C1 segment of cervical spinal cord (tissue), 14 donors: ENCODE measurements around the gene SLC26A1.

Source experiments
- DNase-seq, 14 donors: peaks; one replicate each; lab custom pipeline; 2025; lab: John Stamatoyannopoulos, UW

SLC26A1 gene

GRCh38 chr4:966266-967112, 26.7 kb downstream of the SLC26A1 start:
- no peak for DNase-seq

GRCh38 chr4:965766-966134, 27.5 kb downstream of the SLC26A1 start:
- DNase-seq: no peak

DNA sequence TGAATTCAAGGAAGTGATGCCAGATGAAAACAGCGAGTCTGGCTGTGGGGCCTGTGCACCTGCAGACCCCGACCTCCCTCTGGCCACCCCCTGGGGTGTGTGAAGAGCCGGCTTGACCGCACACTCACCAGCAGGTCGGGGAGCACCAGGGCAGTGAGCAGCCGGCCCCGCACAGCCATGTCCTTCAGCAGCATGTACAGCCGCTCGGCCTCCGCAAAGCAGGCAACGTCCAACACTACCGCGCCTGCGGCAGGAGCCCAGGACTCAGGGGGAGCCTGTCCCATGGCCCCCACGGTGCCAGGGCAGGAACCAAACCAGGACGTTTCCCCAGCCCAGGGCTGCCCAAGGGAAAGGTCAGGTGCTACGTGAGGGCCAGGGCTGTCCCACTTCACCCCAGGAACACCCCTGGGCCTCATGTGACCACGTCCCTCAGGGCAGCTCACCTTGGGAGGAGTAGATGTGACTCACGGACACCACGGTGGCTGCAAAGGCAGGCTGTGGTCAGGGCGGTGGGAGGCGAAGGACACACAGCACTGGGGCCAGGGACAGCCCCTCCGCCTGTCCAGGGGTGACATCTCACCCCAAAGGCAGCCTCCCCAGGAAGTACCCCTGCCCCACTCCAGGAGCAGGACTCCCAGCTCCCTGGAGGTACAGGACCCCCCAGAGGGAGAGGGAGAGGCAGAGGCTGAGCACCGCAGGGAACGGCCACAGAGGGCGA, 28.0 kb downstream of the SLC26A1 start:
- DNase-seq: no peak

GRCh38 chr4:964346-965025, 28.7 kb downstream of the SLC26A1 start:
- no peak for DNase-seq

GRCh38 chr4:963276-964225, 29.7 kb downstream of the SLC26A1 start:
- DNase-seq: no peak

DNA sequence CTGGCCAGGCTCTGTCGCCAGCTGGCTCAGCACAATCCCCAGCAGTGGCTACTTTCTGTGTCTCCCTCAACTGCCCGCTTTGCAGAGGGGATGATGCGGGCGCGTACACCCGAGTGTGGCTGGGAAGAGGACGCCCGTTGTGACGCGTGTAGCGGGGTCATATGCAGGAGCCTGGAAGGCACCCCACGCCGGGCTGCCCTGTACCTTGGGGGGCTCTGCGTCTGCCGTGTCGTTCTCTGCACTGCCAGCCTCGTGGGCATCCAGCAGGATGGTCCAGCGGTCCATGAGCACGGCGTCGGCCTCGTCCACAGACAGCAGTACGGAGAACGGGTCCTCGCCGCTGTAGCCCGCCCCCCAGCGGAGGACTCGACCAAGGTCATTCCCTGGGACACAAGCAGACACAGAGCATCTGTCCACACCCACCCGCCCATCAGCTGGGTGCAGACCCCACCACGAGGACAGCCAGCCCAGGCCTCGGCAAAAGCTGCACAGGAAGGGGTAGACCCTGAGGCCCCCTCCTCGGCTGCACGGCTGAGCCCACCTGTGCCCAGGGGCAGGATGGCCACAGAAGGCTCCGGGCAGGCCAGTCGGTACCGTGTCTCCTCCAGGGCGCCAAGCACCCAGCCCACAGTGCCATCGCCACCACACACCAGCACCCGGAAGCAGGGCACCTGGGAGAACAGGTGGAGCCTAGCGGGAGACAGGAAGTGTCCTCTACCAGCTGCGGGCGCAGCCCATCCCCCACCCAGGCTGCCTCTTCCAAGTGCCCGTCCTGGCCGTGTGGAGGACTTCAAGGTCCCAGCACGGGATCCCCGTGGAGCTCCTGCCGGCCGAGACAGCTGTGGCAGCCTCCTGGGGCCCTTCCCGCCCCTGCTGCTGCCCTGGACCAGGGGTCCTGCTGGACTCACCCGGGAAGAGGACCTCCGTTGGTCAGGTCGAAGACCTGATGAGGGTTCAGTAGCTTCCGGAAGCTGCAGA, 30.7 kb downstream of the SLC26A1 start:
- DNase-seq: no peak

GRCh38 chr4:961351-962230, 31.6 kb downstream of the SLC26A1 start:
- peak in 1 of 14 donors; percentile 85 for DNase-seq

GRCh38 chr4:960636-961350, 32.4 kb downstream of the SLC26A1 start:
- DNase-seq: no peak

DNA sequence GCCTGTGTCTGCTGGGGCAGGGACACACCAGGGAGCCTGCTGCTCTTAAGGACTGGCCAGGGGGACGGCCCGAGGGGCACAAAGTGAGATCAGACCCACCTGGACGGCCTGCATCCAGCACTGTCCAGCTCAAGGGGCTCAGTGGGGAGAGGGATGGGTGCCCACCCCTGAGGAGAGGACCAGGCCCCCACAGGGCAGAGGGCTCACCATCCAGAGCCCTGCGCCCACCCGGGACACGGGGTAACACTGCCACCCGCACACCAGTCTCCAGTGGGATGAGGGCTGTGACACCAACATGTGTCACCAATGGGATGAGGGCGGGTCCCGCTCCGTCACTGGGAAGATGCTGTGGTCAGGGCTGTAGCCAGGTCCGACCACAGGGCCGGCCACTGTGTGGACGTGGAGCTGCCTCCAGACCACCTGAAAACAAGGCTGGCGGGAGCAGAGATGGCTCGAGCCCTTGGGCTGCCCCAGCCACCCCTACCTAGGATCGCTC, 33.0 kb downstream of the SLC26A1 start:
- DNase-seq: no peak

GRCh38 chr4:959338-960139, 33.7 kb downstream of the SLC26A1 start:
- no peak for DNase-seq

GRCh38 chr4:958696-959337, 34.4 kb downstream of the SLC26A1 start:
- DNase-seq: no peak

DNA sequence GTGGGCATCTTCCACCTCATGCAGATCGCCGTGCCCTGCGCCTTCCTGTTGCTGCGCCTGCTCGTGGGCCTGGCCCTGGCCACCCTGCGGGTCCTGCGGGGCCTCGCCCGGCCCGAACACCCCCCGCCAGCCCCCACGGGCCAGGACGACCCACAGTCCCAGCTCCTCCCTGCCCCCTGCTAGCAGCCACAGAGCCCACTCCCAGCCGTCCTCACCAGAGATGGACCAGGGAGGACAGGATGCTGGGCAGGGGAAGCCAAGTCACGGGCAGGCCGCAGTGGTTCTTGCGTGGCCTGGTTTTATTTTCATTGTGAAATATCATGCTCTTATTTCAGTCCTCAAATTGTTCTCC, 34.9 kb downstream of the SLC26A1 start:
- no peak for DNase-seq

DNA sequence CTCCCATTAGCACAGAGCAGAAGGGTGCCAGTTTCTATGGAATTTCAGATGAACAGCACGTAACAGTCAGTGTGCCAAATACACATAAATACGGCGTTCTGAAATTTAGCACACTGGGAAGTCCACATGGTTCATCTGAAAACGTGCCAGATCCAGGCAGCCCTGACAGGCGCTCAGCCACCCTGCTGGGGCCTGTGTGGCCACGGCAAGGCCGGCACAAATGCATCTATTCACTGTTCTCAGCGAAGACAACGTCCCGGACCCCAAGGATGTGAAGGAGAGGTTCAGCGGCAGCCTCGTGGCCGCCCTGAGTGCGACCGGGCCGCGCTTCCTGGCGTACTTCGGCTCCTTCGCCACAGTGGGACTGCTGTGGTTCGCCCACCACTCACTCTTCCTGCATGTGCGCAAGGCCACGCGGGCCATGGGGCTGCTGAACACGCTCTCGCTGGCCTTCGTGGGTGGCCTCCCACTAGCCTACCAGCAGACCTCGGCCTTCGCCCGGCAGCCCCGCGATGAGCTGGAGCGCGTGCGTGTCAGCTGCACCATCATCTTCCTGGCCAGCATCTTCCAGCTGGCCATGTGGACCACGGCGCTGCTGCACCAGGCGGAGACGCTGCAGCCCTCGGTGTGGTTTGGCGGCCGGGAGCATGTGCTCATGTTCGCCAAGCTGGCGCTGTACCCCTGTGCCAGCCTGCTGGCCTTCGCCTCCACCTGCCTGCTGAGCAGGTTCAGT, 35.5 kb downstream of the SLC26A1 start:
- DNase-seq: peak in 1 of 14 donors; percentile 81

DNA sequence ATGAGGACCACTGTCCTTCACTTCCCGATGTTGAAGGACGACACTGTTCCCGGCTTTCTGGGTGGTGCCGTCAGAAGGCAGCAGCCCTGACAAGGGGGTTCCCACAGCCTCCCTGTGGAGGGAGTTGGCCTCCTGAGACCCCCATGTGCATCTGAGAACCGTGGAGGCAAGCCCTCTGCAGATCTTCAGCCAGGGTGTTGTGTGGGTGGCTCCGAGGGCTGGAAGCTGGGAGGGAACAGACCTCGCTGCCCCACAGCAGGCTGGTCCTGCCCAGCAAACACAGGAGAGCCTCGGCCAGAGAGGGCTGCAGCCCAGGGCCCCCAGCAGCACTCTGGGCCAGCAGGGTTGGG, 36.0 kb downstream of the SLC26A1 start:
- no peak for DNase-seq

- DNase-seq: no peak
Measured at GRCh38 chr4:956531-957230, 36.5 kb downstream of the SLC26A1 start.

DNA sequence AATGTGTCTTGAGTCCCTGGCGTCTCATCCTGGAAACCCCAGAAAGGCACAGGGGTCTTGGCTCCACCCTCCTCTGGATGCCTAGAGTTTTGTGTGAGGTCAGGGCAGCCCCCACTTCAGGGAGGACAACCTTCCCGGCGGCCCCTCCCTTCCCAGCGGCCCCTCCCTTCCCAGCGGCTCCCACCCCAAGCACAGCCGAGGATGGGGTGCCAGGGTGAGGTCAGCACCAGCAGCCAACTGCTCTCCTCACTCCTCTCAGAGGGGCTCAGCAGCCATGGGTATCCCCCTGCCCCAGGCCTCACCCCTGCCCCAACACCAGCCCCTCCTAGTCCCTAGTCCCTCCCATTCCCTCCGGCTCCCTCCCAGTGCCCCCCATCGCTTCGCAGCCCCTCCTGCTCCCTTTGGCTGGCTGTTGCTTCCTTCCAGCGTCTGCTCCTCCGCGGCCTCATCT, 37.2 kb downstream of the SLC26A1 start:
- DNase-seq: no peak
